PC-9 (cell line): ENCODE measurements around the gene SLC26A4.

Experiments
- EZH2 ChIP-seq: fragments of 200-600 bp; sonication (generic); IDR thresholded peaks from 2 replicates; pipeline ENCODE4 v1.8.0; 2017; ENCODE audit warnings: antibody characterized with exemption, low read depth
- TF ChIP-seq, protein P1 (sequence below): fragments of 200-600 bp; sonication (generic); conservative IDR thresholded peaks from 2 replicates; pipeline ENCODE4 v1.6.1; 2017; ENCODE audit warnings: mixed run types, antibody characterized with exemption, mild to moderate bottlenecking, moderate library complexity

DNA sequence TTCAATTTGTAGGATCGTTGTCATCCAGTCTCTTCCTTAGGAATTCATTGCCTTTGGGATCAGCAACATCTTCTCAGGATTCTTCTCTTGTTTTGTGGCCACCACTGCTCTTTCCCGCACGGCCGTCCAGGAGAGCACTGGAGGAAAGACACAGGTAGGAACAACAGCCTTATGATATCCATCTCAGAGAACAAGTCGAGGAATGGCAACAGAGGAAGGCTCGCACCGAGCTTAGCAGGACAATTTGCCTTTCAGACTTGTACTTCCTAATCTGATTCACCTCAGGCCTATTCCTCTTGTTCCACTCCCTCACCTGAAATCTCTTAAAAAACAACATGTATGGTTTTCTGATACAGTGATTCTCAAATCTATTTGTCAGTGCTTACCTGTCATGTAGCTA, 29.5 kb downstream of the SLC26A4 start:
- TF ChIP-seq, protein P1, sequence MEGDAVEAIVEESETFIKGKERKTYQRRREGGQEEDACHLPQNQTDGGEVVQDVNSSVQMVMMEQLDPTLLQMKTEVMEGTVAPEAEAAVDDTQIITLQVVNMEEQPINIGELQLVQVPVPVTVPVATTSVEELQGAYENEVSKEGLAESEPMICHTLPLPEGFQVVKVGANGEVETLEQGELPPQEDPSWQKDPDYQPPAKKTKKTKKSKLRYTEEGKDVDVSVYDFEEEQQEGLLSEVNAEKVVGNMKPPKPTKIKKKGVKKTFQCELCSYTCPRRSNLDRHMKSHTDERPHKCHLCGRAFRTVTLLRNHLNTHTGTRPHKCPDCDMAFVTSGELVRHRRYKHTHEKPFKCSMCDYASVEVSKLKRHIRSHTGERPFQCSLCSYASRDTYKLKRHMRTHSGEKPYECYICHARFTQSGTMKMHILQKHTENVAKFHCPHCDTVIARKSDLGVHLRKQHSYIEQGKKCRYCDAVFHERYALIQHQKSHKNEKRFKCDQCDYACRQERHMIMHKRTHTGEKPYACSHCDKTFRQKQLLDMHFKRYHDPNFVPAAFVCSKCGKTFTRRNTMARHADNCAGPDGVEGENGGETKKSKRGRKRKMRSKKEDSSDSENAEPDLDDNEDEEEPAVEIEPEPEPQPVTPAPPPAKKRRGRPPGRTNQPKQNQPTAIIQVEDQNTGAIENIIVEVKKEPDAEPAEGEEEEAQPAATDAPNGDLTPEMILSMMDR = no peak
- TF ChIP-seq EZH2 = no peak
